CD14-positive monocyte (primary cell): ENCODE results near the gene CASR. TPM values are rescaled to one million over a fixed set of nuclear protein-coding genes. Genes with fewer than 3 reads are reported as not detected.

Experiments used
- DNase-seq, 3 donors: peaks; one replicate each; pipeline ENCODE4 v3.0.0-alpha.2; 2011 to 2022
- H2AFZ ChIP-seq: 2 replicates; pipeline ENCODE4 v1.6.0; 2012; ENCODE audit warnings: mild to moderate bottlenecking, low read depth, low read length, inconsistent platforms; ENCODE audit not compliant: insufficient read depth, poor library complexity, severe bottlenecking
- H3K27ac ChIP-seq, 2 donors: 1 replicate in 1 of 2; 2 replicates in 1 of 2; pipeline ENCODE4 v1.5.1; 2012 to 2013; ENCODE audit warnings: low read length in 2 of 2, control low read depth in 1 of 2, inconsistent platforms in 1 of 2, low read depth in 1 of 2, mild to moderate bottlenecking in 1 of 2
- H3K27me3 ChIP-seq, 2 donors: one replicate each; pipeline versions ENCODE4 v1.6.0 to v1.6.1; 2011 to 2013; ENCODE audit warnings: low read length in 2 of 2; ENCODE audit not compliant: control insufficient read depth in 2 of 2, insufficient read depth in 2 of 2
- H3K36me3 ChIP-seq, 2 donors: replicated peaks in 1 of 2; 1 replicate in 1 of 2; 2 replicates in 1 of 2; pipeline versions ENCODE4 v1.5.1 to v1.6.1; 2012 to 2013; ENCODE audit warnings: low read length in 2 of 2, control low read depth in 1 of 2, inconsistent platforms in 1 of 2, mild to moderate bottlenecking in 1 of 2; ENCODE audit not compliant: insufficient read depth in 2 of 2, control insufficient read depth in 1 of 2
- H3K4me1 ChIP-seq, 2 donors: 1 replicate in 1 of 2; 2 replicates in 1 of 2; pipeline versions ENCODE4 v1.5.1 to v1.6.1; 2012 to 2013; ENCODE audit warnings: low read length in 2 of 2, control low read depth in 1 of 2, inconsistent platforms in 1 of 2, mild to moderate bottlenecking in 1 of 2, moderate library complexity in 1 of 2; ENCODE audit not compliant: insufficient read depth in 2 of 2, control insufficient read depth in 1 of 2
- H3K4me2 ChIP-seq: replicated peaks from 2 replicates; pipeline ENCODE3; 2012; ENCODE audit warnings: low read length, moderate library complexity, mild to moderate bottlenecking; ENCODE audit not compliant: poor library complexity, severe bottlenecking; ENCODE audit errors: extremely low read depth
- H3K4me3 ChIP-seq, 3 experiments: fragments of 200-600 bp in 1 of 3; sonication (generic) in 1 of 3; replicated peaks in 1 of 3; 1 replicate in 2 of 3; 2 replicates in 1 of 3; pipeline ENCODE4 v1.5.1; 2011 to 2013; ENCODE audit warnings: low read length in 3 of 3, mild to moderate bottlenecking in 3 of 3, control low read depth in 2 of 3, low read depth in 2 of 3, inconsistent platforms in 1 of 3, moderate library complexity in 1 of 3
- H3K79me2 ChIP-seq: 2 replicates; pipeline ENCODE4 v1.6.0; 2012; ENCODE audit warnings: mild to moderate bottlenecking, control low read depth, inconsistent platforms, low read length, moderate library complexity; ENCODE audit not compliant: insufficient read depth
- H3K9ac ChIP-seq: 2 replicates; pipeline ENCODE4 v1.6.0; 2017; ENCODE audit warnings: low read length, mild to moderate bottlenecking; ENCODE audit not compliant: insufficient read depth, poor library complexity, severe bottlenecking
- H3K9me3 ChIP-seq, 2 donors: replicated peaks in 1 of 2; 1 replicate in 1 of 2; 2 replicates in 1 of 2; pipeline versions ENCODE4 v1.5.1 to v1.6.1; 2012 to 2013; ENCODE audit warnings: low read length in 2 of 2, control low read depth in 1 of 2; ENCODE audit not compliant: control insufficient read depth in 1 of 2, insufficient read depth in 1 of 2
- H4K20me1 ChIP-seq: 2 replicates; pipeline ENCODE4 v1.6.0; 2012; ENCODE audit warnings: mild to moderate bottlenecking, low read length, control low read depth, moderate library complexity; ENCODE audit not compliant: insufficient read depth
- H3K27ac Mint-ChIP-seq, 7 donors: one replicate each; pipeline ENCODE4 v1.8.0; 2020; ENCODE audit warnings: mild to moderate bottlenecking in 7 of 7, mixed read lengths in 7 of 7, moderate library complexity in 6 of 7, inconsistent platforms in 2 of 7
- H3K27me3 Mint-ChIP-seq, 3 donors: one replicate each; pipeline ENCODE4 v1.8.0; 2021 to 2022; ENCODE audit warnings: low read depth in 3 of 3, mild to moderate bottlenecking in 3 of 3, mixed read lengths in 3 of 3, moderate library complexity in 3 of 3, inconsistent platforms in 1 of 3
- H3K36me3 Mint-ChIP-seq, 2 donors: one replicate each; pipeline ENCODE4 v1.8.0; 2020; ENCODE audit warnings: mixed read lengths in 2 of 2, inconsistent platforms in 1 of 2, mild to moderate bottlenecking in 1 of 2
- H3K4me1 Mint-ChIP-seq: one replicate; pipeline ENCODE4 v1.8.0; 2020; ENCODE audit warnings: mild to moderate bottlenecking, mixed read lengths
- H3K4me3 Mint-ChIP-seq, 2 donors: one replicate each; pipeline ENCODE4 v1.8.0; 2020; ENCODE audit warnings: mild to moderate bottlenecking in 2 of 2, mixed read lengths in 2 of 2, moderate library complexity in 1 of 2
- H3K9me3 Mint-ChIP-seq, 7 donors: one replicate each; pipeline ENCODE4 v1.8.0; 2020 to 2022; ENCODE audit warnings: mixed read lengths in 7 of 7, mild to moderate bottlenecking in 6 of 7, moderate library complexity in 6 of 7, inconsistent platforms in 2 of 7
- WGBS: methylation state at CpG from one replicate; pipeline ENCODE4 v1.1.5; 2013; ENCODE audit warnings: missing lambda C conversion rate; ENCODE audit not compliant: insufficient coverage; 5-methylcytosine and 5-hydroxymethylcytosine counted together
- intact Hi-C, 2 donors: fragments of 100-400 bp; cut with micrococcal nuclease; formaldehyde crosslinking; loops; one replicate each; pipeline versions ENCODE4 v1.15.0 to v1.15.1; 2023
- polyA plus RNA-seq, 3 donors: library from polyadenylated mRNA; depleted of rRNA in 1 of 3; unstranded in 2 of 3; stranded (reverse) in 1 of 3; fragments of 300-500 nt in 2 of 3; fragments of >200 nt in 1 of 3; fragmentation: Illumina TruSeq in 2 of 3; gene quantifications; 1 replicate in 2 of 3; 2 replicates in 1 of 3; pipeline ENCODE4 v1.2.3, GENCODE V29; 2012 to 2021
- TF ChIP-seq, protein P1 (sequence below): fragments of 200-600 bp; IDR thresholded peaks from one replicate; pipeline ENCODE4 v1.8.0; 2022; ENCODE audit warnings: antibody characterized with exemption, mild to moderate bottlenecking

The CASR gene
- polyA plus RNA-seq, 3 donors = 0.01 TPM; not detected in 2

DNA sequence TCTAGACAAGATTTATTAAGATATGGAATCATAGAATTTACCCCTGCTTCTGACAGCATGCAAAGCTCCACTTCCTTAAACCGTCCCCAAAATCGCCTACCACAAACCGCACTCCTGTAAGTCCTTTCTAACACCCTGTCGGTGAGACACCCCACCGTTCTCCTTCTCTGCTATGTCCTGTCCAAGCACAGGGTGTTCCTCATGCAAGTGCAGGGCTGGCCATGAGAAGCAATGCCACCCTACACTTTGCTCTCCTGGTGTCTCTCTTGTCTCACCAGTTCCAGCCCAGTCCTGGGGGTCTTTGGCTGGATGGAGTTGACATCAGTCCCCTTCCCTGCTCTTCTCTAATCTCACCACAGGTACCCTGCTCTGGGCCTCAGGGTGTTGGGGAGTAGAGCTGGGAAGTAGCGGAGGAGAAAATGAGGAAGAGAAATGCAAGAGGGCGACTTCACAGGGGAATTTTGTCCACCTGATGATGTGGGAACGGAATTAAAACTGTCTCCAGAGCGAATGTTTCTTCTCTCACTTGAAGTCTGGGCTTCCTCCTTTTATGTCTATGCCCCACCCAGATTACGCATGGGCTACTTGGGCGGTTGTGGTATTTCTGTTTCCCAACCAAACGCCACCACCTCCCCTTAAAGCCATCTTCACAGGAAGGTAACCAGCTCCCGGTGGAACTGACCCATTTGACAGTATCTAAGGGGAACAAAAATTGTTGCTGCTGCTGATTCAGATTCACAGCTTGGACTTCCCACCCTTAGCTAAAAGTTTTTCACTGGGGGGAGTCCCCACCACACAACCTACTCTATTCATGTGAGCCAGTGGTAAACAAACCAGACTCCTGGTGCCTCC, 49.9 kb downstream of the CASR start:
- Histone ChIP-seq H3K27ac (peak overlapping the region; percentile 85 to 98), H3K4me3 (peak overlapping the region; percentile 19 to 66 (median 57)), H3K4me1 (peaks cover 49 to 58% of the 10 kb centered on the region in 2 donors), H3K4me2 (peak overlapping the region; percentile 69), H3K36me3 (no peaks in the 10 kb centered on the region), H2AFZ (peak overlapping the region; percentile 24), H3K9ac (peak overlapping the region; percentile 78), H3K27me3 (no peaks in the 10 kb centered on the region), H4K20me1 (no peaks in the 10 kb centered on the region), H3K9me3 (no peaks in the 10 kb centered on the region), H3K79me2 (no peaks in the 10 kb centered on the region)
- Mint-ChIP-seq H3K4me3 (peak overlapping the region; percentile 70 to 92), H3K4me1 (peaks cover 60% of the 10 kb centered on the region), H3K36me3 (no peaks in the 10 kb centered on the region), H3K27me3 (peaks cover 0 to 3% (median 1%) of the 10 kb centered on the region in 3 donors), H3K9me3 (peaks cover 0 to 4% (median 0%) of the 10 kb centered on the region in 7 donors), H3K27ac (peak overlapping the region; percentile 96 to 100 (median 98))
- WGBS = 0% methylated on average over 9 of the region's 13 CpGs
- peak; percentile 91 to 99 (median 95) for DNase-seq
- intact Hi-C loops = loop anchor here in 1 of 2 donors (5.0 to 10.0 kb wide), 3 partner anchors 61 to 239 kb away; partner anchors contain the start of gene CD86
- TF ChIP-seq, protein P1, sequence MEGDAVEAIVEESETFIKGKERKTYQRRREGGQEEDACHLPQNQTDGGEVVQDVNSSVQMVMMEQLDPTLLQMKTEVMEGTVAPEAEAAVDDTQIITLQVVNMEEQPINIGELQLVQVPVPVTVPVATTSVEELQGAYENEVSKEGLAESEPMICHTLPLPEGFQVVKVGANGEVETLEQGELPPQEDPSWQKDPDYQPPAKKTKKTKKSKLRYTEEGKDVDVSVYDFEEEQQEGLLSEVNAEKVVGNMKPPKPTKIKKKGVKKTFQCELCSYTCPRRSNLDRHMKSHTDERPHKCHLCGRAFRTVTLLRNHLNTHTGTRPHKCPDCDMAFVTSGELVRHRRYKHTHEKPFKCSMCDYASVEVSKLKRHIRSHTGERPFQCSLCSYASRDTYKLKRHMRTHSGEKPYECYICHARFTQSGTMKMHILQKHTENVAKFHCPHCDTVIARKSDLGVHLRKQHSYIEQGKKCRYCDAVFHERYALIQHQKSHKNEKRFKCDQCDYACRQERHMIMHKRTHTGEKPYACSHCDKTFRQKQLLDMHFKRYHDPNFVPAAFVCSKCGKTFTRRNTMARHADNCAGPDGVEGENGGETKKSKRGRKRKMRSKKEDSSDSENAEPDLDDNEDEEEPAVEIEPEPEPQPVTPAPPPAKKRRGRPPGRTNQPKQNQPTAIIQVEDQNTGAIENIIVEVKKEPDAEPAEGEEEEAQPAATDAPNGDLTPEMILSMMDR = peak; percentile 6

DNA sequence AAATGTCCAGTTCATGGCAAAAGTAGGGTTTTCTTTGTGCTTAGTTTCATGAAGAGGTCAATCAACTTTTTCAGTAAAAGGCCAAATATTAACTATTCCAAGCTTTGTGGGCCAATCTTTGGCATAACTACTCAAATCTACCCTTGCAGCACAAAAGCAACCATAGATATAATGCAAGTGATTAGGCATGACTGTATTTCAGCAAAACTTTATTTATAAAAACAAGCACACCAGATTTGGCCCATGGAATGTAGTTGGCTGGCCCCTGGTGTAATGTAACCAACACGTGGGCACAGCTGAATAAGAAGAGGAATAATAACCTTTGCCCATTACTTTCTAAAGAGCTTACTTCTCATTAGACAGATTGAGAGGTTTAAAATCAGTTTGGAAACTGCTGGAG, 50.6 kb downstream of the CASR start:
- Mint-ChIP-seq H3K36me3 (no peaks in the 10 kb centered on the region), H3K4me1 (peaks cover 64% of the 10 kb centered on the region), H3K4me3 (no peak overlapping the region), H3K9me3 (peaks cover 0 to 4% (median 0%) of the 10 kb centered on the region in 7 donors), H3K27ac (peak overlapping the region; percentile 96 to 100 (median 98)), H3K27me3 (peaks cover 0 to 3% (median 1%) of the 10 kb centered on the region in 3 donors)
- no CpG with 5 or more reads among the region's 1 CpG for WGBS
- Histone ChIP-seq H3K9me3 (no peaks in the 10 kb centered on the region), H4K20me1 (no peaks in the 10 kb centered on the region), H3K27ac (peak overlapping the region; percentile 85 to 98), H3K79me2 (no peaks in the 10 kb centered on the region), H2AFZ (no peak overlapping the region), H3K4me2 (peak overlapping the region; percentile 69), H3K36me3 (no peaks in the 10 kb centered on the region), H3K27me3 (no peaks in the 10 kb centered on the region), H3K4me1 (peaks cover 54 to 66% of the 10 kb centered on the region in 2 donors), H3K4me3 (peak overlapping the region in 1 of 3 experiments; percentile 66), H3K9ac (peak overlapping the region; percentile 78)
- TF ChIP-seq, protein P1 = no peak
- intact Hi-C loops = loop anchor here in 1 of 2 donors (5.0 to 10.0 kb wide), 3 partner anchors 61 to 239 kb away; partner anchors contain the start of gene CD86
- no peak for DNase-seq
